HG03159 (cell line): ENCODE data around the gene B9D2.
A peak's percentile ranks its signal among the peaks of the same experiment; 100 is the strongest.
"Not testable (repeated sequence)": the region's sequence is repeated elsewhere in the genome, so short reads cannot be mapped to it uniquely, and the experiment has no call there.

ENCODE experiments used
- ATAC-seq: cut with Tn5 transposase; IDR thresholded peaks from one replicate; pipeline ENCODE4 v1.9.1; 2021; ENCODE audit warnings: mild to moderate bottlenecking, moderate library complexity; ENCODE audit not compliant: unreplicated experiment

B9D2 gene

GRCh38 chr19:41356984-41357739, 6.8 kb downstream of the B9D2 start:
- ATAC-seq, result no peak

GRCh38 chr19:41355802-41356201, 8.1 kb downstream of the B9D2 start:
- ATAC-seq, result no peak

GRCh38 chr19:41355035-41355434, 8.9 kb downstream of the B9D2 start:
- ATAC-seq, result no peak

- no peak for ATAC-seq
Observed at GRCh38 chr19:41354343-41354953, 9.5 kb downstream of the B9D2 start.

GRCh38 chr19:41353466-41354342, 10.2 kb downstream of the B9D2 start, which contains the start of gene TGFB1:
Gene TGFB1 (minus strand): TSS chr19:41353922. CDS start chr19:41353044, 878 bp downstream.
- ATAC-seq, result peak; percentile 50

GRCh38 chr19:41352609-41353465, 11.1 kb downstream of the B9D2 start:
- no peak for ATAC-seq

GRCh38 chr19:41352279-41352608, 11.7 kb downstream of the B9D2 start:
- no peak for ATAC-seq

- peak; percentile 33 for ATAC-seq
Observed at GRCh38 chr19:41351339-41352245, 12.4 kb downstream of the B9D2 start.

- ATAC-seq, result peak; percentile 2
Observed at GRCh38 chr19:41350735-41351338, 13.1 kb downstream of the B9D2 start.

GRCh38 chr19:41346916-41347315, 17.0 kb downstream of the B9D2 start:
- ATAC-seq, result not testable (repeated sequence)

GRCh38 chr19:41344162-41344561, 19.8 kb downstream of the B9D2 start:
- ATAC-seq, result no peak

GRCh38 chr19:41341669-41342490, 22.1 kb downstream of the B9D2 start:
- no peak for ATAC-seq

GRCh38 chr19:41339936-41340335, 24.0 kb downstream of the B9D2 start:
- ATAC-seq, result no peak

- ATAC-seq, result no peak
Observed at GRCh38 chr19:41335467-41335866, 28.5 kb downstream of the B9D2 start.

- no peak for ATAC-seq
Observed at GRCh38 chr19:41334793-41335192, 29.2 kb downstream of the B9D2 start.

GRCh38 chr19:41332468-41332867, 31.5 kb downstream of the B9D2 start:
- ATAC-seq, result no peak

GRCh38 chr19:41332000-41332399, 31.9 kb downstream of the B9D2 start:
- ATAC-seq, result no peak

- no peak for ATAC-seq
Observed at GRCh38 chr19:41330946-41331678, 32.8 kb downstream of the B9D2 start.
